Activated effector memory CD4-positive, alpha-beta T cell treated with anti-CD3 and anti-CD28 coated beads, Interleukin-2, amount 50 U/mL, for 16 hours (primary cell): ENCODE results near the gene MPZL1.

ENCODE experiments used
- DNase-seq: peaks from one replicate; pipeline ENCODE4 v3.0.0-alpha.2; 2020

The MPZL1 gene

DNA sequence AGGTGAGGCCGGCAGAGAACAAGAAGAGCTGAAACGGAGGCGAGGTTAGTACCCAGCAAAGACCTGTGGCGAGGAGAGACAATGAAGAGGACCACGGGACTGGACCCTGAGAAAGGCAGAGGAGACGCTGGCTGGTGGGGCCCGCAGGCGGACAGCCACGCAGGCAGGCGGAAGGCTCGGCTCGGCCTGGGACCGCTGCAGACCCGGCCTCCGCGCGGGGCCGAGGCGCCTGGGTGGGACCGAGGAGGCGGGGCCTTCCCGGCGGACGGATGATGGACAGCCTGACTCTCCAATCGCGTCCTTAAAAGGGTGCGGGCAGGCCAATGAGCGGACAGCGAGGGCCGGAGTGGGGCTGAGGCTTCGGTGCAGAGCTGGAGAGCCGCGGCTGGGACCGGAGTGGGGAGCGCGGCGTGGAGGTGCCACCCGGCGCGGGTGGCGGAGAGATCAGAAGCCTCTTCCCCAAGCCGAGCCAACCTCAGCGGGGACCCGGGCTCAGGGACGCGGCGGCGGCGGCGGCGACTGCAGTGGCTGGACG is at the start of gene MPZL1:
TSS of gene MPZL1 (plus strand) at position 366 of the 535 bp plus-strand sequence. CDS start 170 bp downstream, outside the sequence.
- DNase-seq, result peak; percentile 96

DNA sequence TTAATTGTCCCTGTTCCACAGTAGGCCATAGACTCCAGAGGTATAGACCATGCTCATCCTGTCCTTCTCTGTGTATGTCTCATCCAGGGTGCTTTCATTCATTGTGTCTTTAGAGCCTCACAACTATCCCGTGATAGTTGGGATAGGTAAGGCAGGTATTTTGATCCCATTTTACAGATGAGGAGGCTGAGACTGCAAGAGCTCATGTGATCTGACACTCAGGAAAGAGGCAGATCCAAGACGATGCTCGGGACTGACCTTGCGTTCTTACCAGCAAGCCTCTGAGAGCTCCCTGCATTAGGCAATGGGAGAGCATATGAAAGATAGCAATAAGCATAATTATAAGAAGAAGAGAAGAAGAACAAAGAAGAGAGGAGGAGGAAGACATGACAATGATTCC is 49.0 kb upstream of the MPZL1 start:
- no peak for DNase-seq

DNA sequence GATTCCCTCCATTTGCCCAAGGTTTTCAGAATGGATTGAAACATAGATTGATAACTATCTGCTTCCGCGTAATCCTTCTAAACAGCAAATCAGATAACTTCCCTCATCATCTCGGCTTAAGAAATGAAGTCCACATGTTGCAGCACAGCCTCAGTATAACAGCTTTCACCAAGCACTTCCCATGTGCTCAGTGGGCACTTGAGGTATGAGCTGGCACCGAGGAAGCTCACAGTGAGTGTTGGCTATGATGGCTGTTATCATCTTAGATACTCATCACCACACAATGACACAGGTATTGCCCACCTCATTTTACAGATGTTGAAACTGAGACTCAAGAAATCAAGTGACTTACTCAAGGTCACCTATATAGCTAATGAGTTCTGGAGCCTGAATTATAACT is 48.5 kb upstream of the MPZL1 start:
- peak; percentile 58 for DNase-seq

DNA sequence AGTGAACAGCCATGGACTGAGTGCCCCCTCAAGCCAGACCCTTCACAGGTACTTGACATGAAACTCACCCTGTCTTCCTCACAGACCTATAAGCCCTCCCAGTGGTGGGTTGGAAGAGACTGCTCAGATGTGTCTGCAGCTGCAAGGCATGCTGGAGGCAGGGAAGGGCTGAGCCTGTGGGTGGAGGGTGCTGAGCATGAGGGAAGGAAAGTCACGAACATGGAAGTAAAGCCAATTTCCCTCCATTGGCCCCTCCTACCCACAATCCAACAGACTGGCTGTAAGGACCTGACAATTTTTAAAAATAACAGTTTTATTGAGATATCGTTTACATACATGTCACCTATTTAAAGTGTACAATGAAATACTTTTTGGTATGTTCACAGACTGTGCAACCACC is 47.6 kb upstream of the MPZL1 start:
- peak; percentile 43 for DNase-seq

DNA sequence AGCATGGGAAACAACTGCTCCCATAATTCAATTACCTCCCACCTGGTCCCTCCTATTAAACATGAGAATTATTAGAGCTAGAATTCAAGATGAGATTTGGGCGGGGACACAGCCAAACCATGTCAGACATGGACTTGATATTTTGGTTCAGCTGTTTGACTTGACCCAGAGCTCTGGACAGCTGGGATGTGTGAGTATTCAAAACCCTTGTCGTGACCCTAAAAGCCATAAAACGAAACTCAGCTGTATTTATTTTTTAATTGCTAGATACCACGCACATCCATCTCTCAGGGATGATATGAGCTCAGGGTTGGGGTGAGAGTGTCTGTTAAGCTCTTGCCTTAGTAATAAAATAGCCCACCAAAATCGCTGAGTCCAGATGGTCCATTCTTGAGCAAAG is 46.3 kb upstream of the MPZL1 start:
- no peak for DNase-seq

DNA sequence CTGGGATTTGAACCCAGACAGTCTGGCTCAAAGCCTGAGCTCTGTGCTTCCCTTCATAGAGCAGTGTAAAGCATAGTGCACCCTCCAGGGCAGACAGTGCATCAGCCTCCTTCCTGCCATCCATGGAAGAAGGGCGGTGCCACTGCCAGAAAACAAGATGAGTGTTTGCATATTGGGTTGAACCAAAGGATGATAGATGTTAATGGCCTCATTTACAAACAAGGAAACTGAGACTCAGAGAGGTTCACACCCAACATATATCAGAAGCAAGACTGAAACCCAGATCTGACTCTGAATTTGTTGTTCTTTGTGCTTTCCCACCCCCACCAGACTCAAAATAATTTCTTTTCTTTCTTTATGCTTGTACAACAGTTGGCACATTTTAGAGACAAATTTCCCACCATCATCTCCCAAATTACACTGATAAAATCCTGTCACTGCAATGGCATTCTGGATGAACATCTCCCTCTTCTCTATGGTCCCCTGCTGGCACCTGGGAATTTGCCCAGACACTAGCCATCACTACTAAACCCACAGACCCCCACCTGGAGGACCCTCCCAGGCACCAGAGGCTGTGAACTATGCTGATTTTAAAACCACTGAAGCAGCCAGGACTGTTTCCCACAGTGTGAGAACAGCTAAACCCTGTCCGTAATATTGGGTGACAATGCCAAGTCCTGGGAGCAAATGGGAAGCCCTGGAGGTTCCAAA is 45.4 kb upstream of the MPZL1 start:
- DNase-seq, result no peak

DNA sequence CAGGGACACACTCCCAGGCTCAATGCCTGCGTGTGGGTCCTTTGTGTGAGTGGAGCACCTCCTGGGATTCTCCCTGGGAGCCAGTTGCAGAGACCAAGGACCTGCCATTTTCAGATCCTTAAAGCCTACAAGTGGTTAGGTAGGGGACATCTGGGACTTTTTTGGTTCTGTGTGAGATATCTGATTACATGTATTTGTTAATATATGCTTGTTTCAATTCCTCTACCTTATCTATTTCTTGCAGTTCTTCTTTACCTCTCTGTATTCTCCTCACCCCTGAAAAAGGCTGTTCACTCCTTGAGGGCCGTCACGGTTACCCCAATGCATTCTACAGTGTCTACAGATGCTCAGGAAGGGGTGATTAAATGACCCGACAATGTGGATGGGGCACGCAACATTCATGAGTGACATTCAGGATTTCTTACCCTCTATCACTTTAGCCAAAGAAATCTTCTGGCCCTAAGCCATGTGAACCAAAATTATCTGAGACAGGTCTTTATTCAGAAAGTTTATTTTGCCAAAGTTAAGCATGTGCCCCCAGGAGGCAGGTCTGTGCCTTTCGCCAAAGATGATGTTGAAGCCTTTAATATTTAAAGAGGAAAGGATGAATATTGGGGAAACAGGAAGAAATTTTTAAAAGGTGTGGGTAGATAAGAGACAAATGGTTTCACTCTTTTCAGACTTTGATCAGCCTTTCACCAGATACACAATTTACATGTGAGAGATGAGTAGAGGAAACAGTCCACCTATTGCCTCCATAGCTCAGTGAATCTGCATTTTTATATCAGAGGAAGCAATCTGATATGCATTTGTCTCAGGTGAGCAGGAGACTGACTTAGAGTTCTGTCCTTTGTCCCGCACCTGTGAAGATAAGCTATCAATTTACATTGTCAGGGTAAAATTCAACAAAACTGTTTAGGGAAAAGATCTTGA is 44.6 kb upstream of the MPZL1 start:
- peak; percentile 19 for DNase-seq

DNA sequence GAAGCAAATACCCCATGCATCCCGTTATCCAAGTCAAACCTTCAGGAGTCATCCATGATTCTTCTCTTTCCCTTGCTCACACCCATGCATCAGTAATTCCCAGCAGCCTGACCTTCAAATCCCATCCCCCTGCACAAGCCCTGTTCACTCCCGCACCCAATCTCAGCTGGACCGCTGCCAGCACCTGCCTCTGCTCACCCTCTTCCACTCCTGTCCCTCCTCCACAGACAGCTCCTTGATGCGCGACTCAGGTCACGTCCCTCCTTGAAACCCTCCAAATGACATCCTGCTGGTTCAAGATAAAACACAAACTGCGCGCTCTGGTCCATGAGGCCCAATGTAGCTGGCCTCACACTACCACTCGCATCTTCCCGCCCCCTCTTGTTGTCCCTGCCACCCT is 43.4 kb upstream of the MPZL1 start:
- no peak for DNase-seq

DNA sequence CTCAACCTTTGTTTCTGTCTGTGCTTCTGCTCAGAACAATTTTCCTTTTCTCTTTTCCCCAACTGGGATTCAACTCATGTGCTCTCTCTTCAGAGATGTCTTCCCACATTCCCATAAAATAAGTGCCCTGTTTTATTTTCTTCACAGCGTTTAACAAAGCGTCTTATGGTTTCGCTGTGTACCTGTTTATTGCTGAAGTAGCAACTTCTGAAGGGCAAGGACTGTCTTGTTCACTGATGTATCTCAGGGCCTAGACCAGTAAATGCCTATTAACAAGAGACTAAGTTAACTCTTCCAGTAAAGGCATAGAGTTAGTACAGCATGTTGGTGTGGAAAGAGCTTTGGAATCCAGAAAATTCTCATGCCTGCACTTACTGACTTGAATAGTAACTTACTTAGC is 42.9 kb upstream of the MPZL1 start:
- no peak for DNase-seq

DNA sequence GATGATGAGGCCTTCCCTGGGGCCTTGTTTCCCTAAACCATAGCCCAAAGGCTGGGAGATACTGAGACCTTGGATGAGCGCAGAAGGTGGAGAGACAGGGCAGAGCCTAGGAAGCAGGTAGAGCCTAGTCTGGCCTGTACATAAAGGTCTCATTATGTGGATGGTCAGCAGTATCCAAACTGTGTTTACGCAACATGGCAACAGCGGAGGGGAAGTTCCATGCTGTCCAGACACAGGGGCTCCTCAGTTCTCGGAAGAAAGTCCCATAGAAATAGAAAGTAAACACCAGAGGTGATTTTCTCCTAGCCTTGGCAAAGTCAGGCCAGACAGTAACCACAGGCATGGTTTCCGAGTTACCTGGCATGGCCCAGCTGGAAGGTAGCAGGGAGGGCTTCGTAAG is 42.1 kb upstream of the MPZL1 start:
- DNase-seq, result no peak

DNA sequence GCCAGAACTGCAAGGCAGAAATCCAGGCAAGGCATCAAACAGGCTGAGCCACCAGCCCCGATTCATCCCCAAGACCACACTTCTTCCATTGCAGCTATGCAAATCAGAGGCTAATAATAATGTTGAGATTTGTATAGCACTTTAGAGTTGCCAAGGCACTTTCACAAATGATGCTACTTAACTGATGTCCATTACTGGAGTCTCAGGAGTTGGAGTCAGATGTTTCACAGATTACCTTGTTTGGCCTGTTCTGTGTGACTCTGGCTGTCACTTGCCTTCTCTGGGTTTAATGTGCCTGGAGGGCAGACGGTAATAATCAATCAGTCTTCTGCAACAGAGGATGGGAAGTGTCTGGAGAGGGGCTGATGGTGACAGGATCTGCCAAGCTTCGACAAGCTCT is 40.8 kb upstream of the MPZL1 start:
- DNase-seq, result no peak

DNA sequence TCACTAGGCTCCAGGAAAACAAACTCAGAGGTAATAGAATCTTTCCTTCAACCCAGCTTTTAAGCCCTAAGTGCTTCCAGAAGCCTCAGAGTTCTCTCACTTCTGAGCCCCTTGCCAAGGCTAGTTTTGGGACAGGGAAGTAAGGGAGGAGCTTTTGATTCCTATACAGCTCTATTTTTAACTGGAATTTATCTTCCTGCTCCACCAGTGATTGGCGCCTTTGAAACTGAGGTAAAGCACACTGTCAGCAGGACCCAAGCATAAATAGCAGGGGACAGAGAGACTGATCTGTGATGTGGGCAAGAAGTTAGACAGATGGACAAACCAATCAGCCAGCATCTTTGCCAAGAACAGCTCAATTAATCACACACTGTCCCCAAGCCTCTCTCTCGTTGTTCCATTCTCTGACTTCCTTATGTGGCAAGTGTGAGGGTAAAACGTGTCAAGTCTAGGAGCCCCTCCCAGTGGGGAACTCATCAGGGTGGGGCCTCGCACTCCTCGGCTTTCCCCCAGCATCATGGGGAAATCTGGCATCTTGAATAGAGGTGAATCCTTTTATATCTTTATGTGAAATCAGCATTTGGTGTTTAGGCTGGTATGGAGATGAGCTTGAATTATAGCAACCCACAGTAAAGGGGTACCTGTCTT is 40.2 kb upstream of the MPZL1 start:
- DNase-seq, result no peak

DNA sequence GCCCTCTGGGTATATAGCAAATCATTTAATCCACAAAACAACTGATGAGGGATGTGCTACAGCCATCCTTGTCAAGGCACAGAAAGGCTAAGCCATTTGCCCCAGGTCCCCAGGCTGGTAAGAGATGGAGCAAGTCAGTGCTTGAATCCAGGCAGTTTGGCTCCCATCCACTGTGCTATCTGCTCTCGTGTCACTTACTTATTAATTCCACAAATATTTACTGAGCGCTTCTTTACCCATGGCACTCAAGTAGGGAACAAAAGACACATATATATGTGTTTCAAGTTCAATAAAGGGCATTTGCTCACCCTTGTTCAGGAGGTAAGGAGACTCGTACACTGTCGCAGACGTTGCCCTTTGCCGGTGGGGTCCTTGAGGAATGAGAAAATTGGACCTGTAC is 38.6 kb upstream of the MPZL1 start:
- DNase-seq, result no peak

DNA sequence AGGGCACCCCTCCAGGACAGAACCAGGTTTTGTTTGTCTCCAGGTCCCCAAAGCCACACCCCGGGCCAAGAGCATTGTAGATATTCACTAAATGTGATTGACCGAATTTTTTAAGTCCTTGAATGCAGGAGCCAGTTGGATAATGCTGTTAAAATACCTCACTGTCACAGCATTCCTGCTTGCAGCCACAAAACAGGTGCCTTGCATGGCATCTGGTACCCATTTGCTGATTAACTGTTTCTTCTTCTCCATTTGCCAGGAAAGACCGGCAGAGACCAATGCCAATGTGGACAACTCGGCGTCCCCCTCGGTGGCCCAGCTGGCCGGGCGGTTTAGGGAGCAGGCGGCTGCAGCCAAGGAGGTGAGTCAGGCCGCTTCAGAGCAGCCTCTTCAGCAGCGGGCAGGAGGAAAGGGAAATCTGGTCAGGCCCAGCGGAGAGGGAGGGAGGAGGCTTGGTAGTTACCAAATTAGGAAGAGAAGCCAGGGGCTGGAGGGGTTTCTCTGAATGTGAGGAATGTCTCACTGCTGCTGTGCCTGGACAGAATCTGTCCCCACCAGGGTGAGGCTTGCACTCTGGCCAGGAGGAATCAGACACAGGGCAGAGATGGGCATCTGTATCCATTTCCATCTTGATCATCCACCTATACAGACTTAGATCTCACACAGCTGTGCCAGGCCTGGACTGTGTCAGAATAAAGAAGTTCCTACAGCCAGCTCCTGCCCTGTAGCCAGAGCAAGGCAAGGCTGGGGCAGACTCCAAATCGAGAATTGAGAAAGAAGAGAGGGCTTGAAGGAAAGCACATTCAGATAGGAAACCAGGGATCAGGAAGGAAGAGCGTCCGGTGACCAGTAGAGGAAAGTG is 37.9 kb upstream of the MPZL1 start:
- DNase-seq, result peak; percentile 58

DNA sequence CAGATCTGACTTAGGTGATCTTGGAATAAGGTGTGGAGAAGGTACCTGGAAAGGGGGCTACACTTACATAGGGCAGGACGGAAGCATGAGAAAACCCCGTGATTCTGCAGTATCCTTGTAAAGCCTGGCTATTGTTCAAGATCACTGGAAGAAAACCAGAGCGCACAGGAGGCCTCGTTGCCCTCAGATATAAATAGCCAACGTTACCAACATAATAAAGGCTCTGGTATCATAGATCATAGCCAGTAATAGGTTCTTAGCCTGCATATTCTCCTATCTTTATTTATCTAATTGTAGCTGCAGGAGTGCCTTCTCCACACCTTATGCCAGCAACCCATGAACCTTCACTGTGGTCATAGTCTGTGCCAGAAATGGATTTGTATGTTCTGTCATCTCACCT is 35.9 kb upstream of the MPZL1 start:
- no peak for DNase-seq

DNA sequence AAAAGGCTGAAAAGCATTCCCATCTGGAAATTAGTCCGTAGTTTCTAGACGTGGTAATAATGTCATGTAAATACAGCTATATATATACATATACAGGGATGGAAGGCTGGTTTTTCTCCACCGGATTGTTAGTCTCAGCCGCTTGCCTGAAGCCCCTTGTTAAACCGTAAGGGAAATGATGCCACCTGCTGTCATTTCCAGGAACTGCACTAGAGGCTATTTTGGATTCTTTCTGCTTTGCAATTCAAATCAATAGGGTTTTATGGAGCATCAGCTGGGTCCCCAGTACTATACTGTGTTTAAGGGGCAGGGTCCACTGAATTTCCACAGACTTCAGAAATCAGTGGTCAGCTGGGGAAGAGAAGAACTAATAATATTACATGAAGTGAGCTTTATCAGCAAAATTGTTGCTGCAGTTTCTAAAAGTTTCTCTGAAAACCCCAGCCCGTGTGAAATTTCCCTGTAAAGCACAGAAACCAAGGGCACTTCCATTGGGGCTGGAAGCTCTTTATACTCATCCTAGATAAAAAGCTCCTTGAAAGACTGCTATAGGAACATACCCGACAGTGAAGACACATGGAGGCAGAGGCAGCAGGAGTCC is 33.8 kb upstream of the MPZL1 start:
- DNase-seq, result peak; percentile 87

DNA sequence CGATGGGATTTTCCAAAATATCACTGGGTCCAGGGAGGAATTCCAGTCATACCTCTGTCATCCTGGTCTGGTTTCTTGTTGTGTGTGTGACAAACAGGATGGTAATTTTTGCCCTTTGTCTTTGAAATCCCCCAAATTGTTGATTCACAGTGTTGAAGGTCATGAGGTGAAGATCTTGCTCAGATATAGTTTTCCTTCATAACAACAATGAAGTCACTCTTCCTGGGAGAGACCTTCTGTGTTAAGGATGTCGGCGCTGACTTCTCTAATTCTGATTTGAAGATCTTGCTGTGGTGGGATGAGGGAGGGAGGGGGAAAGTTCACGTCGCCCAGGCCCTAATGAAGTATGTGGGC is 32.2 kb upstream of the MPZL1 start:
- DNase-seq, result no peak

DNA sequence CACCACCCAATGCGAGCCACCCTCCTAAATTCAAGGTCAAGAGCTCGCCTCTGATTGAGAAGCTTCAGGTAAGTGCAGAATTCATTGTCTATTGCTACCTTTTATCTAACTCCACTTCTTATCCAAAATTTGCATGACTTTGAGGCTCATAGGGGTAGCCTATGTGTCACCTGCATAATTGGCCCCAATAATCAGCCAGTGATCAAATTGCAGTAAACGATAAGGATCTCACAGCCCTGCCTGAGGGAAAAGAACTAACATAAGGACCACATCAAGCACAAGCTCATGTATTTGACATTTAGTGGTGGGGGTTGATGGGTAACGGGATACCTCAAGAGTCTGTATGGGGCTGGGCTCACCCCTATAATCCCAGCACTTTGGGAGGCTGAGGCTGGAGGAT is 31.7 kb upstream of the MPZL1 start:
- DNase-seq, result no peak

DNA sequence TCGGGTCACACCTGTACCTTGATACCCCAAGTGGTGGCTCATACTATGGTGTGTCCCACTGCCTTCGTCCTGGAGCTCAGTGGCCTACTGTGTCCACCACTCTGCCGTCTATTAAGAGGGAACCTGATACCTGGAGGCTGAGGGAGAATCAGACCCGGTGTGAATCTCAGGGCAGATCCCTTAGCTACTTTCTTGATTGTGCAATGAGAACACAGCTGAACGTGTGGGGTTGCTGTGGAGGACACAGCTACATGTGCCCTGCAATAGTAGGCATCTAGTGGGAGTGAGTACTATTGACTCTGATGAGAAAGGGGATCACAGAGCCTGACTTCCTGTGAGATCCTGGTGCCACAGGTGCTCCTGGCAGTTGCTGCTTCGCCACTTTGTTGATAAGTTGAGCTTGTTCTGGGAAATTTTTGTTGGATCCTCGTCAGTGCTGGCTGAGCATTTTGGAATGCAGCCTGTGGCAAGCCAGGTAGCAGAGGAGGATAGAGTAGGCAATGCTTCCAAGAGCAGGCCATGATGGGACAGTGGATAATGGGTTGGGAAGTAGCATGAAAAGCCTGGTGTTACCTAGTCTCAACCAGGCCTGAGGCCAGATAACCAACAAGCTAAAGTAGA is 28.2 kb upstream of the MPZL1 start:
- DNase-seq, result peak; percentile 31

DNA sequence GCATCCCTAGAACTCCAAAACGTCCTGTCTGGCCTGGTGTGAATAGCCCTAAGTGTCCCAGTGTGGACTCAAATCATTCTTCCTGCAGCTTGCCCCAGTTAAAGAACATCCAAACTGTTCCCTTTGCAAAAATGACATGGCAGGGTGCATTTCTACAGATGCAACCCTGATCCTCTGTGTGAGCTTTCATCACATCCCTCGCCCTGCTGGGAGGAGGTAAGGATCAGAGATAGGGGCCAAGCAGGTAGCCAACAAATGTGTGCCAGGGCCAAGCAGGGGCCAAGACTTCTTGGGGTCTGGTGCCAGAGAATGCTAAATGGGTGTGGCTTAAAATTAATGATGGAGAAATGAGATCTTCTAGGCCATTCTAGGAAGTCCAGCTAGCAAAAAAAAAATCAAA is 27.1 kb upstream of the MPZL1 start:
- no peak for DNase-seq

DNA sequence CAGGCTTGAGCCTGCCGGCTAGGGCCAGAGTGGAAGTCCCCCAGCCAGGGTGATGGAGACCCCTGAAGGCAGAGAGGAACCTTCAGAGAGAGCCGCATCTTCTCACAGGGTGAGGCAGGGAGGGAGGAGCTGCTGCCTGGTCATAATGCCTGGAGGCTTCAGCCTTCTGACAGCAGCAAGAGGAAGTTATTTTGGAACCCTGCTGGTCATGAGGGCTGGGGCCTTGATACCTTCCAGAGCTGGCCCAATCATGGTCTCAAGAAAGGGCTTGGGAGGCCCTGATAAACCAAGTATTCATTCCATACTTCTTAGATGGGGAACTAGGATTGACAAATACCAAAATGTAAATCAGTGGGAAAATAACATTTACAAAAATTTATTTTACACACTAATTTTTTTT is 26.6 kb upstream of the MPZL1 start:
- no peak for DNase-seq
